Epithelial cell of esophagus (primary cell): ENCODE results near the gene ATXN7L1.

Source experiments
- DNase-seq: peaks from one replicate; pipeline ENCODE4 v3.0.0; 2010; ENCODE audit warnings: low read depth
- H3K4me3 ChIP-seq: 2 replicates; pipeline ENCODE4 v1.5.1; 2011; ENCODE audit warnings: mild to moderate bottlenecking, low read length, control low read depth
- CTCF ChIP-seq: IDR thresholded peaks from 2 replicates; pipeline ENCODE4 v1.5.1; 2011; ENCODE audit warnings: low read depth, mild to moderate bottlenecking, low read length, control low read depth, inconsistent platforms; ENCODE audit not compliant: insufficient read depth; ENCODE audit errors: missing control alignments

Gene ATXN7L1

GRCh38 chr7:105745681-105746330 lies 130.6 kb downstream of the ATXN7L1 start:
- no peak for DNase-seq
- no peak overlapping the region for H3K4me3 ChIP-seq
- TF ChIP-seq CTCF = no peak

GRCh38 chr7:105744258-105744657 lies 132.1 kb downstream of the ATXN7L1 start:
- H3K4me3 ChIP-seq = no peak overlapping the region
- no peak for TF ChIP-seq CTCF
- no peak for DNase-seq

- no peak for TF ChIP-seq CTCF
- DNase-seq = no peak
- H3K4me3 ChIP-seq = no peak overlapping the region
These were observed 132.9 kb downstream of the ATXN7L1 start for GRCh38 chr7:105743351-105744090.

GRCh38 chr7:105742787-105743186 lies 133.6 kb downstream of the ATXN7L1 start:
- TF ChIP-seq CTCF = no peak
- DNase-seq = no peak

GRCh38 chr7:105741982-105742381 lies 134.4 kb downstream of the ATXN7L1 start:
- no peak for TF ChIP-seq CTCF
- DNase-seq = no peak
- no peak overlapping the region for H3K4me3 ChIP-seq

More at GRCh38 chr7:105742787-105743186, 133.6 kb downstream of the ATXN7L1 start:
- no peak overlapping the region for H3K4me3 ChIP-seq

GRCh38 chr7:105738133-105738532 lies 138.3 kb downstream of the ATXN7L1 start:
- H3K4me3 ChIP-seq = no peak overlapping the region
- no peak for TF ChIP-seq CTCF
- no peak for DNase-seq

GRCh38 chr7:105734233-105734632 lies 142.2 kb downstream of the ATXN7L1 start:
- no peak overlapping the region for H3K4me3 ChIP-seq
- no peak for TF ChIP-seq CTCF
- peak; percentile 36 for DNase-seq
